SW 1271 (cell line): ENCODE data around the gene ROR1.

Experiments
- DNase-seq, 2 experiments: peaks; one replicate each; lab custom pipeline; 2025; lab: John Stamatoyannopoulos, UW

ROR1 gene

GRCh38 chr1:63935143-63935542 is 161.3 kb downstream of the ROR1 start:
- DNase-seq, result peak in 1 of 2 experiments; percentile 8

DNA sequence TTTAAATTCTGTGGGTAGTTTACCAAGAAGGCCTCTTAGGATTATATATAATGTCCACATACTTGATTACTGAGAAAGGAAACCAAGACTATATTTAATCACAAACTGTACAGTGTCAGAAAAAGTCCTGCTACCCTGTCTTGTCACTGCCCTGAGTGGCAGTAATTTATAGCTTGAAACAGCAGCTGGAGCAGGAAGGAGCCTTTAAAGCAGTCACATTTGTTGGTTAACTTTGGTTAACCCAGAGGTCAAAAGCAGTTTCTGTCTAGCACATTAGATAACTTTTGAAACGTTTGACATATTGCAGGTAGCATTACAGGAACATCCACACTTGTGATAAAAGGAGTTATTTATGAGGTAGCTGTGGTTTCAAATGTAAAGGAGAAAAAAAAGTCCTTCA is 161.7 kb downstream of the ROR1 start:
- DNase-seq, result no peak

DNA sequence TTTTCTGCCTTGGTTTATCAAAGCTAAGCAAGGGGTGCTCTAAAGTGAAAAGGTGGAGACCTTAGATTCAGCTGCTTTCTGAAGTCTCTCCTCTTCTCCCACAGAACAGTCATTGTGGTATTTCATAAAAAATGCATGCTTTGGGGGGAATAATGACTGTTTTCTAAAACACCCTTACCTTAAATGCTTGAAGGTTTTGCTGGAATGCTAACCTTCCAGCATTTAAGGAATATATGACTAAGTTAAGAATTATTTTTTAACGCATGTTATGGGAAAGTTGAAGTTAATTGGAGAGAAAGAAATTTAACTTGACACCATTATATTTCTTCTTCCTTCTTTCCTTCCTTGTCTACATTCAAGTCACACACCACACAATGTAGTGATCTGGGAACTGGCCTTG is 162.5 kb downstream of the ROR1 start:
- no peak for DNase-seq

- DNase-seq, result no peak
Observed at GRCh38 chr1:63936801-63937200, 163.0 kb downstream of the ROR1 start.

DNA sequence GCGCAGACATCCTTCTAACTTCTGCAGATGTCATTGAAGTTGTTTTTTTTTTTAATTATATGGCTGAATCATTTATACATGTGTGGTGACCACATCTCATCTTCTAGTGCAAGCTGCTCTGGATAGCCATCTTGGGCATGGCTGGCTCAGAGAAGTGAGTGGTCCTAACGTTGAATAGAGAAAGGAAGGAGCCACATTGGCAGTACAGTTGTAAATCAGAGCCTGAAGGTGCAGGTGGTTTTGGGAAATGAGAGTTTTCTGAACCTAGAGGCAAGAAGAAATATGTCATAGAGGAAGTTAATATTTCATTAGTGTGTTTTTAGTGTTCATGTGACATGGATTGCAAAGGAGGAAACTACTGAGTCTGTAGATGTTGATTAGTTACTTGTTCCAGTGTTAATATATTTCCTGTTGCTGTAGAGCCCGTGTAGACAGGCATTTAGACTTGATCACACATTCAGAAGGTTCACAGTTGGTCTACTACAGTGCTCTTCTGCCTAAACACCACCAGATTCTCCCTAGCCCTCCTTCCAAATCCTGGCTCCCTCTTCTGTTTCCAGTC is 163.7 kb downstream of the ROR1 start:
- no peak for DNase-seq

GRCh38 chr1:63940440-63940839 is 166.6 kb downstream of the ROR1 start:
- no peak for DNase-seq

GRCh38 chr1:63943393-63943792 is 169.6 kb downstream of the ROR1 start:
- no peak for DNase-seq

GRCh38 chr1:63945943-63946342 is 172.1 kb downstream of the ROR1 start:
- DNase-seq, result no peak

- no peak for DNase-seq
Observed at GRCh38 chr1:63946866-63947491, 173.2 kb downstream of the ROR1 start.

GRCh38 chr1:63947904-63948303 is 174.1 kb downstream of the ROR1 start:
- DNase-seq, result no peak

DNA sequence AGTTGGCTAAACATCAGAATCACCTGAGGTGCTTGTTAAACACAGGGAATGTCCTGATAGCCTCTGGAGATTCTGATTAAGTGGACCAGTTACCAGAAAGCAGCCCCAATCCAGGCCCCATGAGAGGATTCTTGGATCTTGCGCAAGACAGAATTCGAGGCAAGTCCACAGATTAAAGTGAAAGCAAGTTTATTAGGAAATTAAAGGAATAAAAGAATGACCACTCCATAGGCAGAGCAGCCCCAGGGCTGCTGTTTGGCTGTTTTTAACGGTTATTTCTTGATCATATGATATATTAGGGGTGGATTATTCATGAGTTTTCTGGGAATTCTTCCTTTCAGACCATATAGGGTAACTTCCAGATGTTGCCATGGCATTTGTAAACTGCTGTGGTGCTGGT is 176.2 kb downstream of the ROR1 start:
- DNase-seq, result no peak

- DNase-seq, result no peak
Observed at GRCh38 chr1:63951059-63951946, 177.5 kb downstream of the ROR1 start.

DNA sequence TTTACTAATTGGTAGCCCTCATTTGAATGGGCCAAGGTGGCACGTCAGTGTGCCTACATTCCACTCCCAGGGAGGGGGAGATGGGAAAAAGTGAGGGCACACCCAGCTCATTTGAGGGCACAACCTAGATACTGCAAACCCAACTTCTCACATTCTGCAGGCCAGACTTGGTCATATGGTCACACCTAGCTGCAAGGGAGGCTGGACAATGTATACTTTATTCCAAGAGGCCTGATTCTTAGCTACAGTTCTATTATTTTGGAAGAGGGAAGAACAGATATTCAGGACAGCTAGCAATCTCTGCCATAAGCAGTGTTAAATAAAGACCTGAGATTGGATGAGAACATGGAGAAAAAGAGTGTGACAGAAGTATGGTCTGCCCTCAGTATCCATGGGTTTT is 180.4 kb downstream of the ROR1 start:
- DNase-seq, result no peak

DNA sequence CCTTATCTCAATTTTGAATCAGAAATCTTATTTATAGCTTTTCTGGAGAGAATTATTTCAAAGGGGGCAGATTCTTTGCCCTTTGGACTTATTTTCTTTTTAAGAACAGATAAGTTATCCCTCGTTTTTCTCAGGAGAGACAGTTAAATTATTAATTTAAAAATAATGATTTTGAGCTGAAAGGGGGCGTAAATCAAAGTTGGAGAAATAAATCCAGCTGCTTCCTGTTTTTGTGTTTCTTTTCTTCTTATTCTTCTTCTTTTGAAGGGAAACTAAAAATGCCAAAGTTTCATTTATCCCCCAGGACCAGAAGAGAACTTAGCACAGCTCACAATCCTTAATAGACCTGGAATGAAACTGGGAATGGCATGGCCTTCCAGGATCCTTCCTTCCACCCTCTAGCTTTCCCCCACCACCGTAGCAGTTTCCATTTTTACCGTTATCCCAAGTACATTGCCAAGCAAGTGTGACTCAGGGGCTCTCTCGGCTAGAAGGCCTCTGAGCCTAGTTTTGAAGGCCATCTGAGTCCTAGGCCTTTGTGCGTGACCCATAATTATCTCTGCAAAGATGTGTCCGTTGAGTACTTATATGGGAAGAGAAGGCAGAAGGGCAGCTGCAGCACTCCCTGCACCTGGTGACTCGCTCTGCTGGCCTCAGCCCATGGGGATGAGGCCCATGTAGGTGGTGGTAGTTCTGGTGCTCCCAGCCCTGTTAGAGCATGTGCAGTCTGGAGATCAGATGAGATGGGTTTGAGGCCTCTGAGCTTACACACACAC is 181.7 kb downstream of the ROR1 start:
- DNase-seq, result no peak

- no peak for DNase-seq
Observed at GRCh38 chr1:63958556-63958955, 184.7 kb downstream of the ROR1 start.

DNA sequence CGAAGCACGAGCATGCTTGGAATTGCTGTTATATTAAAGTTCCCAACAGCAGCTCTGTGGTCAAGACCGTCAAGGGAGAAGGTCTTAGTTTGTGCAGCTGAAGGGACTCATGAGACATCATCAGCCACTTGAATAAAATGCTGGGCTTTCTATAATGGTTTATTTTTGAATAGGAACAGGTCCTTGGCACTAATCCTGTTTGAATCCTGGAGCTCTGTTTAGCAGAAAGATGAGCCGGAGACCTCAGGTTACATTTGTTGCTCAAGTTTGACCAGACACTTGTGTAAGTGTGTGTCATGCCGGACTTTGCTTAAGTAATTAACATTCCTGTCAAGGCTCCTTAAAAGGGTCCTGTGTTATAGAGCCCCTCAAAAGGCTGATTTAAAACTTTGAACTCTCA is 186.5 kb downstream of the ROR1 start:
- DNase-seq, result no peak

- no peak for DNase-seq
Observed at GRCh38 chr1:63966016-63966415, 192.2 kb downstream of the ROR1 start.

DNA sequence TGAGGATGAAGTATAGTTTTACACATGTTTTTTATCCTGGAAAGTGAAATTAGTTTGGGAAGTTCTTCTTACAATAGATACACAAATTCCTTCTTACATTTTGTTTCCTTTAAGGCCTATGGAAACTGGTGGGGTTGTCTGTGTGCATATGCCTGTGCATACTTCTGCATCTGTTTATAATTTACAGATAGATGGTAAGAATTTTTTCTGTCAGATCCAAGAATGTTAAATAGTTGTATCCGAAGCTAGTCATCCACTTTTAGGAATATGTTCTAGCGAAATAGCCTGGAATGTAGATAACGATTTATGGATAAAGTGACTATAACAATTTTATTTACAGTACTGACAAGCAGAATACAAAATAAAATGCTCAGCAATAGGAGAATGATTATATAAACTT is 194.1 kb downstream of the ROR1 start:
- no peak for DNase-seq

DNA sequence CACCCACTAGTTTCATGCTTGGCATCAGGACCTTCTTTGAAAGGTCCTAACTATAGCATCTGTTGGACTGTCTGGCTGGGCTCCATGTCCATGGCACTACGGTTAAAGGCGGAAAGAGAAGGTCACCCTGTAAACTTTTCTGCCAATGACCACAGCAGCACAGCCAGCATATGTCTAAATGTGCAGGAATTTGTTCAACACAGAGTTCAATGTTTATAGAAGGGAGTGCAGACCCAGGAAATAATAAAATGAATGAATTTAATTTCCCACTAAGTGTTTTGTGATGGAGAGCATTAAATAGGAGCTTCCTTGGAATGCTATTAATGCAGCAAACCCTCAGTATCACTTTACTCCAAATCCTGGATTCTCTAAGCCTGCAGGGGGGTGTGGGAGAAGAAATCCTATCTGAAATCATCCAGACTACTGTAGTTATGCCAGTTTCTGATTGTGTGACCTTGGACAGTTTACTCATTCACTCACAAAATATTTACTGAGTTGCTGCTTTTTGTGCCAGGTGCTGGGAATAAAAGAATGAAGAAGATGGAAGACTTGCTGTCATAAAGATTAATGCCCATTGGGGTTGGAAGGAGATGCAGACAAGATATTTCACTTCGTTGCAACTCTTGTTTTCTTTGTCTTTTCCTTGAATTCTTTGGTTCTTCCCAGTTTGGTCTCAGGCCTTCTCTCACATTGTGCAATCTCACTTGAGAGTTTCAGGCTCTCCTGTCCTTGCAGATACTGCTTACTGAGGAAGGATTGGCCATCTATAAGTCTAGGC is 195.0 kb downstream of the ROR1 start:
- no peak for DNase-seq

DNA sequence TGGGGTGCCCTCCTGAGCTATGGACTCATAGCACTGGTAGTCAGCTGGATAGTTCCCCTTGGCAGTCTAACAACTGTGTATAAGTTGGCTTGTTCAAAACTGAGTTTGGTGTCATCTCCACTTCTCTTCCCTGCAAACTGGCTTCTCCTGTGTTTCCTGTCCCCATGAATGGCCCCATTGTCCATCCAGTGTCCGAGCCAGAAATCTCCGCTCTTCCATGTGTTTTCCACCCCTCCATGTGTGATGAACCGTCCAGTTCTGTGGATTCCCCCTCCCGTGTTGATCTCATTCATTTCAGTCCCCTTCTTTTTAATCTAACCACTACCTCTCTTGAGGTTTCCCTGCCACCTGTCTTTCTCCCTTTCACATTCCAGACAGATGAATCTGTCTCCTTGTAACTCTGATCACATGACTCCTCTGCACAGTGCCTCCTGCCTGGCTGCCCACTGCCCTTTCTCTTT is 195.7 kb downstream of the ROR1 start:
- peak in 1 of 2 experiments; percentile 2 for DNase-seq

DNA sequence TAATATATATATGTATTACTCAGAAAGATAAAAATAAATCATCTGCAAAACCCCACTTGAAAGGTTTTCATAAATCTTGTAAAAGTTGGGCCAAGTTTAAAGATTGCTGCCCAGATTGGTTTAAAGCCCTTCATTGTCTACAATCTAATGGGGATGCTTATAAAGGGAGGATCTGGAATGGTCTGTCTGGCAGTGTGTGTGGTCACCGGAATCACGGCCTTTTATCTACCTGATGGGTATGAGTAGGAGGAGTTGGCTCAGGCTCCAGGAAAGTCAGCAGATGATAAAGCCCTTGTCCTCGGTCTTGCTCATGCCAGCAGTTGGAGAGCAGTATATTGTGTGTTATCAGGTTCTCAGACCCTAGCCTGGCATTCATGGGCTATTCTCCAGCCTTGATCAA is 197.7 kb downstream of the ROR1 start:
- no peak for DNase-seq

GRCh38 chr1:63973005-63973419 is 199.2 kb downstream of the ROR1 start:
- DNase-seq, result no peak
